CD8-positive, alpha-beta memory T cell (primary cell): ENCODE measurements around the gene CRTC2. TPM values are rescaled to one million over a fixed set of nuclear protein-coding genes. Genes with fewer than 3 reads are reported as not detected.
A peak's percentile ranks its signal among the peaks of the same experiment; 100 is the strongest.

Experiments used
- CTCF ChIA-PET: fragments of 350-600 bp; sonication (Branson Sonifier 250); formaldehyde crosslinking; loops from one replicate; lab custom pipeline; 2021; ENCODE audit warnings: antibody characterized with exemption; lab: Charles Lee
- POLR2A ChIA-PET: fragments of 350-600 bp; sonication (Branson Sonifier 250); formaldehyde crosslinking; loops from one replicate; lab custom pipeline; 2021; ENCODE audit warnings: antibody characterized with exemption; lab: Charles Lee
- DNase-seq, 5 donors: peaks; one replicate each; pipeline versions ENCODE4 v3.0.0 to v3.0.0-alpha.2; 2020 to 2022; ENCODE audit warnings: mixed read lengths in 1 of 5
- H3K27ac ChIP-seq: one replicate; pipeline ENCODE4 v1.7.0; 2013; ENCODE audit warnings: low read depth, mild to moderate bottlenecking, low read length, moderate library complexity
- H3K27me3 ChIP-seq: 2 replicates; pipeline ENCODE4 v1.7.0; 2013; ENCODE audit warnings: low read length, mild to moderate bottlenecking; ENCODE audit not compliant: insufficient read depth, poor library complexity, severe bottlenecking
- H3K36me3 ChIP-seq: 2 replicates; pipeline ENCODE4 v1.7.0; 2013; ENCODE audit warnings: mild to moderate bottlenecking, low read length, moderate library complexity; ENCODE audit not compliant: insufficient read depth
- H3K4me1 ChIP-seq: 2 replicates; pipeline ENCODE4 v1.7.0; 2013; ENCODE audit warnings: mild to moderate bottlenecking, low read length, moderate library complexity; ENCODE audit not compliant: insufficient read depth
- H3K4me3 ChIP-seq: 2 replicates; pipeline ENCODE4 v1.7.0; 2013; ENCODE audit warnings: mild to moderate bottlenecking, low read length
- H3K9me3 ChIP-seq: 2 replicates; pipeline ENCODE4 v1.7.0; 2013; ENCODE audit warnings: mild to moderate bottlenecking, low read length
- H3K27ac Mint-ChIP-seq, 8 donors: one replicate each; pipeline ENCODE4 v1.8.0; 2020 to 2021; ENCODE audit warnings: mixed read lengths in 8 of 8, mild to moderate bottlenecking in 6 of 8, inconsistent platforms in 3 of 8, moderate library complexity in 3 of 8
- H3K27me3 Mint-ChIP-seq, 2 donors: one replicate each; pipeline ENCODE4 v1.8.0; 2020 to 2021; ENCODE audit warnings: mixed read lengths in 2 of 2, mild to moderate bottlenecking in 1 of 2, moderate library complexity in 1 of 2
- H3K36me3 Mint-ChIP-seq, 3 donors: one replicate each; pipeline ENCODE4 v1.8.0; 2020 to 2021; ENCODE audit warnings: mixed read lengths in 3 of 3, inconsistent platforms in 1 of 3, mild to moderate bottlenecking in 1 of 3
- H3K4me1 Mint-ChIP-seq, 3 donors: one replicate each; pipeline ENCODE4 v1.8.0; 2020 to 2021; ENCODE audit warnings: mixed read lengths in 3 of 3, inconsistent platforms in 1 of 3, mild to moderate bottlenecking in 1 of 3
- H3K4me3 Mint-ChIP-seq, 7 donors: one replicate each; pipeline ENCODE4 v1.8.0; 2020 to 2021; ENCODE audit warnings: mixed read lengths in 7 of 7, mild to moderate bottlenecking in 6 of 7, moderate library complexity in 4 of 7, inconsistent platforms in 2 of 7
- H3K9me3 Mint-ChIP-seq, 5 donors: one replicate each; pipeline ENCODE4 v1.8.0; 2020 to 2022; ENCODE audit warnings: mixed read lengths in 5 of 5, mild to moderate bottlenecking in 3 of 5, moderate library complexity in 2 of 5, inconsistent platforms in 1 of 5
- polyA plus RNA-seq: library from polyadenylated mRNA; unstranded; fragments of 300-500 nt; fragmentation: Illumina TruSeq; gene quantifications from one replicate; pipeline ENCODE4 v1.2.3, GENCODE V29; 2021
- total RNA-seq, 2 experiments: library from RNA; stranded (reverse); gene quantifications; one replicate each; pipeline ENCODE4 v1.2.3, GENCODE V29; 2021

Gene CRTC2
- total and polyA plus RNA-seq, 3 experiments from 2014 or later = 38.9 to 63.2 (median 53.9) TPM

- Mint-ChIP-seq H3K36me3 (peaks cover 14 to 48% (median 18%) of the 10 kb centered on the region in 3 donors), H3K4me1 (peaks cover 34 to 57% (median 53%) of the 10 kb centered on the region in 3 donors)
- POLR2A ChIA-PET = interaction anchor here (0.5 to 2.4 kb wide), 15 partner anchors 10 to 357 kb away, joined by 3 to 46 read pairs (median 8); partner anchors contain the start of genes CHTOP, CREB3L4, CRTC2 and DENND4B
Observed at GRCh38 chr1:153991151-153991630, 32.8 kb upstream of the CRTC2 start.

GRCh38 chr1:153990468-153991150 is 32.2 kb upstream of the CRTC2 start, which contains the start of gene RPS27:
TSS of gene RPS27 (plus strand) at chr1:153990762. CDS start at chr1:153990797, 35 bp downstream.
- Mint-ChIP-seq H3K27me3 (peaks cover 8% of the 10 kb centered on the region in 2 donors), H3K27ac (peak within 1 kb of the TSS; percentile 93 to 100 (median 100)), H3K36me3 (peaks cover 14 to 45% (median 16%) of the 10 kb centered on the region in 3 donors), H3K4me3 (peak within 1 kb of the TSS; percentile 91 to 100 (median 97)), H3K4me1 (peaks cover 36 to 61% (median 53%) of the 10 kb centered on the region in 3 donors), H3K9me3 (peaks cover 0 to 2% (median 0%) of the 10 kb centered on the region in 5 donors)
- Histone ChIP-seq H3K27ac (peak within 1 kb of the TSS; percentile 96), H3K4me1 (peaks cover 42% of the 10 kb centered on the region), H3K36me3 (peaks cover 34% of the 10 kb centered on the region), H3K9me3 (no peaks in the 10 kb centered on the region), H3K27me3 (no peaks in the 10 kb centered on the region), H3K4me3 (peak within 1 kb of the TSS; percentile 79)
- peak; percentile 77 to 96 (median 92) for DNase-seq
- ChIA-PET POLR2A (interaction anchor here (0.5 to 2.4 kb wide), 24 partner anchors 11 to 459 kb away, joined by 3 to 46 read pairs (median 5); partner anchors contain the start of genes CHTOP, CREB3L4, CRTC2 and DENND4B), CTCF (interaction anchor here (1.2 to 9.1 kb wide), 4 partner anchors 10 to 193 kb away, joined by 3 to 94 read pairs (median 4); partner anchors contain the start of gene JTB)

More at GRCh38 chr1:153991151-153991630, 32.8 kb upstream of the CRTC2 start:
- DNase-seq = peak in 1 of 5 donors; percentile 7
- H3K36me3 ChIP-seq = peaks cover 35% of the 10 kb centered on the region
- peak overlapping the region; percentile 91 to 100 (median 97) for H3K4me3 Mint-ChIP-seq
- peaks cover 42% of the 10 kb centered on the region for H3K4me1 ChIP-seq
- H3K27me3 ChIP-seq = no peaks in the 10 kb centered on the region
- peak overlapping the region; percentile 96 for H3K27ac ChIP-seq
- peak overlapping the region; percentile 79 for H3K4me3 ChIP-seq
- H3K27me3 Mint-ChIP-seq = peaks cover 4 to 5% of the 10 kb centered on the region in 2 donors
- CTCF ChIA-PET = interaction anchor here (1.2 to 9.1 kb wide), 4 partner anchors 10 to 193 kb away, joined by 3 to 94 read pairs (median 4); partner anchors contain the start of gene JTB
- H3K27ac Mint-ChIP-seq = peak overlapping the region; percentile 93 to 100 (median 100)
- H3K9me3 Mint-ChIP-seq = peaks cover 0 to 2% (median 0%) of the 10 kb centered on the region in 5 donors
- no peaks in the 10 kb centered on the region for H3K9me3 ChIP-seq

DNA sequence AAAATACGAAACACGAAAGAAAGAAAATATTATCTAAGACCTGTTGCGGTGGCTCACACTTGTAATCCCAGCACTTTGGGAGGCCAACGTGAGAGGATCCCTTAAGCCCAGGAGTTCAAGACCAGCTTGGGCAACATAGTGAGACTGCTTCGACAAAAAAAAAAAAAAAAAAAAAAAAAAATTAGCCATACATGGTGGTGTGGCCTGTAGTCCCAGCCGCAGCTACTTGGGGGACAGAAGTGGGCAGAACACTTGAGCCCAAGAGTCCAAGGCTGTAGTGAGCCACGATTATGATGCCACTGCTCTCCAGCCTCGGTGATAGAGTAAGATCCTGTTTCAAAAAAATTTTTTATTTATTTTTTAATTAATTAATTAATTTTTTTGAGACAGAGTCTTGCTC is 29.2 kb upstream of the CRTC2 start:
- Histone ChIP-seq H3K27ac (no peak overlapping the region), H3K9me3 (no peaks in the 10 kb centered on the region), H3K36me3 (peaks cover 14% of the 10 kb centered on the region), H3K27me3 (no peaks in the 10 kb centered on the region), H3K4me3 (no peak overlapping the region), H3K4me1 (peaks cover 26% of the 10 kb centered on the region)
- peaks cover 12 to 13% of the 10 kb centered on the region in 2 donors for H3K27me3 Mint-ChIP-seq
- H3K4me3 Mint-ChIP-seq = peak overlapping the region in 1 of 7 donors; percentile 45
- ChIA-PET POLR2A (interaction anchor here (0.6 to 2.0 kb wide), 4 partner anchors 21 to 212 kb away, joined by 4 to 9 read pairs (median 4); partner anchors contain the start of gene SLC27A3), CTCF (interaction anchor here (0.7 to 9.1 kb wide), 20 partner anchors 11 to 310 kb away, joined by 3 to 94 read pairs (median 4); partner anchors contain the start of genes CREB3L4, DENND4B, HAX1 and JTB)
- H3K27ac Mint-ChIP-seq = peak overlapping the region in 1 of 8 donors; percentile 89
- H3K4me1 Mint-ChIP-seq = peaks cover 28 to 40% (median 36%) of the 10 kb centered on the region in 3 donors
- DNase-seq = no peak
- peaks cover 0 to 2% (median 0%) of the 10 kb centered on the region in 5 donors for H3K9me3 Mint-ChIP-seq
- H3K36me3 Mint-ChIP-seq = peaks cover 8 to 21% (median 11%) of the 10 kb centered on the region in 3 donors

GRCh38 chr1:153985941-153986761 is 27.7 kb upstream of the CRTC2 start, which contains the start of gene RAB13:
TSS of gene RAB13 (minus strand) at chr1:153986339. CDS start at chr1:153986236, 103 bp downstream.
- H3K9me3 ChIP-seq = no peaks in the 10 kb centered on the region
- no peak within 1 kb of the TSS for H3K4me3 ChIP-seq
- Mint-ChIP-seq H3K9me3 (peaks cover 0 to 2% (median 0%) of the 10 kb centered on the region in 5 donors), H3K27ac (peak within 1 kb of the TSS; percentile 69 to 93 (median 90)), H3K4me1 (peaks cover 16 to 25% (median 22%) of the 10 kb centered on the region in 3 donors), H3K4me3 (peak within 1 kb of the TSS; percentile 31 to 67 (median 46)), H3K27me3 (peaks cover 12 to 15% of the 10 kb centered on the region in 2 donors), H3K36me3 (peaks cover 0 to 7% (median under 1%) of the 10 kb centered on the region in 3 donors)
- POLR2A ChIA-PET = interaction anchor here (0.6 to 2.0 kb wide), 6 partner anchors 9 to 211 kb away, joined by 3 to 9 read pairs (median 4); partner anchors contain the start of genes JTB and SLC27A3
- DNase-seq = peak in 1 of 5 donors; percentile 11
- H3K27me3 ChIP-seq = no peaks in the 10 kb centered on the region
- peaks cover 1% of the 10 kb centered on the region for H3K36me3 ChIP-seq
- H3K27ac ChIP-seq = peak within 1 kb of the TSS; percentile 20
- H3K4me1 ChIP-seq = peaks cover 12% of the 10 kb centered on the region
- CTCF ChIA-PET = interaction anchor here (0.6 to 9.1 kb wide), 36 partner anchors 9 to 475 kb away, joined by 3 to 94 read pairs (median 4); partner anchors contain the start of genes CHTOP, CREB3L4, DENND4B and HAX1

DNA sequence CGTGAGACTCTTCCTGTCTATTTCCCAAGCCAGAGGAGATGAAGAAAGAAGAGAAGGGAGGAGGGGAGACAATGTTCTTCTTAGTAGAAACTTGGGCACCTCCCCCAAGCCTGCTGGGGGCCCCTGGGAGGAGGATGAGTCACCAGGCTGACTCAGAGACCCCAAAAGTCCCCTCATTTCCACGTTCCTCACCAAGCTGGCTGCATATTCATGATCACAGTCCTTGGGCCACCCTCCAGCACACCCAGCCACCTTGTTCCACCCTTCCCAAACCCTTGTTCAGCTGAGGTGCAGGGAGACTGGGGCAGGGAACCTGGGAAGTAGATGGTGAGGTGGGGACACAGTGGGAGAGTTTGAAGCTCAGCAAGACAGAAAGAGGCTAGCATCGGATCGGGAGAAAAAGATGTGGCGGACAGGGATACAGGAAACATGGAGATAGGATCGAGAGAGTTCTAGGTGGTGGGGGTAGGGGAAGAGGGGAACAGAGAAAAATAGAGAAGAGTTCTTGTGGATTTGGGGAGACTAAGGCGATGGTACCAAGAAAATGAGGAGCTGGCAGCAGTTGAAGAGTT is 27.0 kb upstream of the CRTC2 start:
- H3K4me1 ChIP-seq = peaks cover 12% of the 10 kb centered on the region
- H3K9me3 ChIP-seq = no peaks in the 10 kb centered on the region
- no peak for DNase-seq
- Mint-ChIP-seq H3K36me3 (no peaks in the 10 kb centered on the region), H3K4me1 (peaks cover 13 to 20% (median 17%) of the 10 kb centered on the region in 3 donors), H3K4me3 (peak overlapping the region in 4 of 7 donors; percentile 11 to 67 (median 34)), H3K9me3 (no peaks in the 10 kb centered on the region), H3K27ac (peak overlapping the region in 1 of 8 donors; percentile 47), H3K27me3 (peaks cover 12% of the 10 kb centered on the region in 2 donors)
- no peak overlapping the region for H3K4me3 ChIP-seq
- CTCF ChIA-PET = interaction anchor here (1.0 to 9.1 kb wide), 7 partner anchors 19 to 474 kb away, joined by 3 to 94 read pairs (median 6); partner anchors contain the start of gene CREB3L4
- no peaks in the 10 kb centered on the region for H3K36me3 ChIP-seq
- H3K27ac ChIP-seq = peak overlapping the region; percentile 20
- H3K27me3 ChIP-seq = no peaks in the 10 kb centered on the region
- POLR2A ChIA-PET = interaction anchor here (2.0 kb wide), 1 partner anchor 210 kb away, joined by 9 read pairs; the partner anchor contains the start of gene SLC27A3

- Mint-ChIP-seq H3K9me3 (no peaks in the 10 kb centered on the region), H3K4me3 (no peak overlapping the region), H3K36me3 (no peaks in the 10 kb centered on the region), H3K27ac (peak overlapping the region in 2 of 8 donors; percentile 46 to 63), H3K27me3 (peaks cover 12% of the 10 kb centered on the region in 2 donors), H3K4me1 (peaks cover 11 to 14% (median 14%) of the 10 kb centered on the region in 3 donors)
- Histone ChIP-seq H3K27ac (no peak overlapping the region), H3K27me3 (no peaks in the 10 kb centered on the region), H3K9me3 (no peaks in the 10 kb centered on the region), H3K36me3 (no peaks in the 10 kb centered on the region), H3K4me3 (no peak overlapping the region), H3K4me1 (peaks cover 7% of the 10 kb centered on the region)
- DNase-seq = no peak
- ChIA-PET POLR2A (no interaction called here), CTCF (interaction anchor here (0.7 to 9.1 kb wide), 6 partner anchors 17 to 211 kb away, joined by 3 to 94 read pairs (median 12); partner anchors contain the start of genes CREB3L4 and DENND4B)
Observed at GRCh38 chr1:153984123-153984894, 25.9 kb upstream of the CRTC2 start.
